H1 (cell line): ENCODE data around the gene DBF4B. TPM values are rescaled to one million over a fixed set of nuclear protein-coding genes. Genes with fewer than 3 reads are reported as not detected.
A peak's percentile ranks its signal among the peaks of the same experiment; 100 is the strongest.

Experiments used
- BACH1 ChIP-seq: IDR thresholded peaks from 2 replicates; pipeline ENCODE4 v1.6.1; 2012; ENCODE audit warnings: low read length, improper control_type of control experiment
- CTBP2 ChIP-seq: IDR thresholded peaks from 2 replicates; pipeline ENCODE4 v1.7.0; 2011; ENCODE audit warnings: borderline replicate concordance, mild to moderate bottlenecking, moderate library complexity, mixed read lengths, low read length; ENCODE audit not compliant: insufficient read depth, insufficient read length
- GTF2F1 ChIP-seq: IDR thresholded peaks from 2 replicates; pipeline ENCODE4 v1.6.1; 2012; ENCODE audit warnings: low read depth, low read length, improper control_type of control experiment, borderline replicate concordance
- MAFK ChIP-seq: IDR thresholded peaks from 2 replicates; pipeline ENCODE4 v1.6.1; 2012; ENCODE audit warnings: low read depth, mild to moderate bottlenecking, improper control_type of control experiment, low read length
- PHF8 ChIP-seq: fragments of 200-600 bp; sonication (generic); conservative IDR thresholded peaks from 2 replicates; pipeline ENCODE4 v1.7.1; 2012; ENCODE audit warnings: low read depth, mild to moderate bottlenecking, inconsistent platforms, low read length, moderate library complexity
- SP1 ChIP-seq: IDR thresholded peaks from 2 replicates; pipeline ENCODE4 v1.6.1; 2011; ENCODE audit warnings: low read depth, low read length
- TEAD4 ChIP-seq: IDR thresholded peaks from 2 replicates; pipeline ENCODE4 v1.6.1; 2012; ENCODE audit warnings: low read depth, low read length, inconsistent platforms, mixed read lengths
- polyA plus RNA-seq, 7 experiments: library from polyadenylated mRNA; depleted of rRNA in 3 of 7; stranded (reverse) in 5 of 7; unstranded in 2 of 7; fragments of >200 nt in 5 of 7; fragments of 200-250 nt in 2 of 7; gene quantifications; 1 replicate in 5 of 7; 2 replicates in 1 of 7; 4 replicates in 1 of 7; pipeline versions ENCODE4 v1.2.1 to v1.2.3, GENCODE V29; 2011 to 2013; ENCODE audit warnings: missing spikeins in 2 of 7, mixed read lengths in 2 of 7
- total RNA-seq: library from RNA; stranded (reverse); fragmentation: NEBNext Ultra II Directional; extraction: Animal tissue kit (Norgen Biotek cat#: 25700); gene quantifications from 2 replicates; pipeline ENCODE4 v1.2.1, GENCODE V29; 2021

DBF4B gene
- total and polyA plus RNA-seq, 2 of the 8 experiments (the other 6 are each of a cell fraction or from before 2014, with no cell fraction given), result 20.2 to 26.9 TPM

- no peak for TF ChIP-seq MAFK
- no peak for TF ChIP-seq SP1
- no peak for TF ChIP-seq CTBP2
- TF ChIP-seq PHF8, result peak; percentile 97
- TF ChIP-seq TEAD4, result no peak
- no peak for TF ChIP-seq BACH1
- peak; percentile 47; the same call in 1 of the 2 replicates for TF ChIP-seq GTF2F1
These were observed 18.8 kb upstream of the DBF4B start, which contains the start of gene CCDC43 (continued) for GRCh38 chr17:44689477-44690217.
